ENCODE data around the gene MUSK.

MUSK gene

GRCh38 chr9:110700953-110701352, 32.4 kb downstream of the MUSK start:
- no peak for DNase-seq

- no peak for DNase-seq
Measured at GRCh38 chr9:110703669-110704068, 35.1 kb downstream of the MUSK start.

GRCh38 chr9:110707419-110707818, 38.8 kb downstream of the MUSK start:
- DNase-seq, result no peak

- DNase-seq, result no peak
Measured at GRCh38 chr9:110710420-110710819, 41.8 kb downstream of the MUSK start.

GRCh38 chr9:110712955-110713354, 44.4 kb downstream of the MUSK start:
- DNase-seq, result no peak

- no peak for DNase-seq
Measured at GRCh38 chr9:110714314-110714713, 45.7 kb downstream of the MUSK start.

DNA sequence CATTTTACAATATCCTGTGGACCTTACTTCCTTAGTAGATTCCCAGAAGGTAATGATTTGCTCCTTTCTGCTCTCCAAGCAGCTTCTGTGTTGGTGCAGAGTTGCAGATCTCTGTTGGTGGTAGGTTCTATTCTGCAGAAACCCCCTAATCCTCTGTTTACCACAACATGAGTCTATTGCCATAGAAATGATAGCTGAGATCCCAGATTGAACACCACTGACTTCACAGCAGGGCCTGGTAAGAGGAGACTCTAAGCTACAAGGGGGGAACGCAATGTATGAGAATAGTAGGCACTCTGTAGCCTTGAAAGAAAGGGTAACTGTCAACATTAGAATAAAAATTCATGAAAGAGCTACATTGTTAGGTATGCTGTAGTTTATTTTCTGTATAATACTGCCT, 59.5 kb downstream of the MUSK start:
- DNase-seq, result no peak

- no peak for DNase-seq
Measured at GRCh38 chr9:110729641-110730040, 61.0 kb downstream of the MUSK start.

GRCh38 chr9:110731437-110732028, 62.9 kb downstream of the MUSK start:
- DNase-seq, result no peak

DNA sequence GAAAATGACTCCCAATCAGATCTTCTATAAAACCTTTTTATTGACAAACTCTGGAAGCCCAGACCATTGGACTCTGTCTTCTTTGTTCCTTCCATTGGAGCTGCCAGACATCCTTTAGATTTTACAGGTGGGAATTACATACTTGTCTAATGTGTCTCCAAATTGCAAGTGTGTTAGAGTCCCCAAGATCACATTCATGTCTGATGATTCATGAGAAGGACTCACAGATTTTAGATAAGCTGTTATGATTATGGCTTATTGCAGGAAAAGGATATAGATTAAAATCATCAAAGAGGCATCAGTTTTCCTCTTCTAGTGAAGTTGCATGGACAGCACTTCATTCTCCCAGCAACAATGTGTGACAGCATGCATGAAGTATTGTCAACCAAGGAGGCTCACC, 70.4 kb downstream of the MUSK start:
- DNase-seq, result no peak

DNA sequence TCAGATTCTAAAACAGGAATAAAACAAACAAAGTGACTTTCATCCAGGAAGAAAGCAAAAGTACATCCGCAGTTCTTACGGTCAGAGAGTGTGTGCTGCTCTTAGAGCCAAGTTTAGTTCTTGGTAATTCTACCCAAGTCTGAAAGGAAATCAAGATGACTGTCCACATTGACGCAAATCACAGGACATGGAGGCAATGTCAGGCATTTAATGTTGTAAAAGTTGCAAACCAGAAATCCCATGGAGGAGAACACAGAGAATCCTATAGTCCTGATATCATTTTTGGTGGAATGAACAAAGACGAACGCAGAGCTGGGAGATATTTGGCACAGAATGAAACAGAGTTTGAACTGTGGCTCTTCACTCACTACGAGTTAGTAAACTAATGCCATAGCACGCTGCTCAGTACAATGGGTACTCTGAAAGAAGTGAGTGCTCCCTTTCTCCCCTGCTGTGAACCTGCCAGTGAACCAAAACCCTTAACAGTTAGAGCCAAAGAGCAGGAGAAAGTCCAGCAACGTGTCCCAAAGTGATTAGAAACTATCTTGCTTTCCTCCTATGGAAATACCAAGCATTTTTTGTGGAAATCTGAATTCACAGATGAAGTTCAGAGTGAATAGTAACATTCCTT, 74.3 kb downstream of the MUSK start:
- no peak for DNase-seq

DNA sequence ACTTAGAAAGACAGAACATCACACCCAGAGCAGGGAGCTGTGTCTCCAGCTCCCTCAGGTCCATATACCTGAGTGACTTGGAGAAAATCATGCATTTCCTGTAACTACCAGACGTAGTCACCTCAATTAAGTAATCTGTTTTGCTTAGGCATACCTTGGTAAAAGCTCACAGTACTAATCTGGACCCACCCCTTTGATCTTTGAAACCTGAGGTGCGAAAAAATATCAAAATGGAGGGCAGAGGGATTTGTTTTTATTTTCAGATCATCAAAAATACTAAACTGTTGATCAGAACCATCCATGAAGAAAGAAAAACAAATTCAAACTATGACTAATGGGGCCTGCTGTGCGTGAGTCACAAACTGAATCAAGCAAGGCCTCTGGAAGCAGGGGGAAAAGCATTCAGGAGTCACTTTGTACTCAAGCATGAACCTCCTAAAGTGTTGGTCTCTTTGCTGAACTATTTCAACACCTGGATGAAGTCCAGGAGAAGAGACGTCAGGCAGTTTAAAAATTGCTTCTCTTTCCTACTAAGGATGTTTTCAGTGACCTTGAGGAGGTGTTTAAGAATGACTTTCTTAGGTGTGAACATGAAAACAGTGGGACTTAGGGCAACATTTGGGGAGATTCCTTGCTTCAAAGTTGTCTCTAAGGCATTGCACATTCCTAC, 76.3 kb downstream of the MUSK start:
- DNase-seq, result no peak

- DNase-seq, result no peak
Measured at GRCh38 chr9:110745676-110746075, 77.1 kb downstream of the MUSK start.

DNA sequence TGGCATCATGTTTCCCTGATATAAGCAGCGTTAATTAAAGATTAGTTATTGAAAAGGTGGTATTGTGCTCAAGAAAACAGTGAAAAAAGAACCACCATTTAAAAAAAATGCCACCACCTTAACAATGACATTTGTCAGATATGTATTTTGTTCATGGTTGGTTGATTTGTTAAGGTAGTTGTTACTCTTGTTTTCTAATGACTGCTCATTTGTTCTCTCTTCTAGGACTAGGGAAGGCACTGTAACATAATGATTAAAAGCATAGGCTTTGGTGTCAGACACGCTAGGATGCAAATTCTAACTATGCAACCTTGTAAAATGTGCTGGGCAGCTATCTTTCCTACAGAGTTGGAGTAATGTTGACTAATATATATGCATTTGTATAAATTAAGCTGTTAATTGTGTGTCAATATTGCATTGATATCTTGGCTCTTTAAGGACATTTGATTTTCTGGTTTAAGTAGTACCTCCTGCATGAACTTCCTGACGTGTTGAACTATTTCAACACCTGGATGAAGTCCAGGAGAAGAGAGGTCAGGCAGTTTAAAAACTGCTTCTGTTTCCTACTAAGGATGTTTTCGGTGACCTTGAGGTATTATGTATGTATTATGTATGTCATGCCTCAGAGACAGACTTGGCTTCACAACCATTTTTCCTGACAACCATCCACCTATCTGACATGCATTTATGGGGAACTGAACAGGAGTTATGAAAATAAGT, 77.8 kb downstream of the MUSK start:
- DNase-seq, result no peak

DNA sequence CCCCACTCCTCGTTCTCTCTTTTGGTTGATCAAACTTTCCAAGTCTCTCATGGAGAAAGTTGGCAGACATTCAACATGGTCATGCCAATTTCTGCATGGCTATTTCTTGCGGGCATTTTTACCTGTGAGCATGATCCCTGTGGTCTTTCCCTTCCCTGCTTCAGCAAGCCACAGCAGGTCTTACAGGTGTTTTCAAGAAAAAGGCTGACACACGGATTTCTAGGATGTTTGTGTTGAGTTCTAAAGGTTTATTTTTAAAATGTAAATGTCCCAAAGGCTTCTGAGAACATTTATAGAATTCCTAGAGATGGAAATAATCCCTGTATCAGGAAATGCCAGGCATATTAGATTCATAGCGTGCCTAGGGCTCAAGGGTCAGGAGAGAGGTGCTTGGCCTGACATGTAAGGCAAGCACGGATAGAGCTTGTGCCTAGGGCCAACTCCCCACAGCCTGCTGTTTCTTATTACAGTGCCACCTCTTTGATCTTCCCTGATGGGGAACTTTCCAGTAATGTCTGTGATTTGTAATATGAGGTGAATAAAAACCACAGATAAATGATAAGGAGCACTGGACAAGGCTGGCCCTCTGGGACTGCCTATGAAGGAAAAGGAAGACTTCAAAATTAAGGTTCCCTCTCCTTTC, 79.8 kb downstream of the MUSK start:
- DNase-seq, result no peak

GRCh38 chr9:110750272-110750671, 81.7 kb downstream of the MUSK start:
- no peak for DNase-seq

GRCh38 chr9:110751971-110752370, 83.4 kb downstream of the MUSK start:
- no peak for DNase-seq

GRCh38 chr9:110752766-110753165, 84.2 kb downstream of the MUSK start:
- no peak for DNase-seq

- no peak for DNase-seq
Measured at GRCh38 chr9:110753731-110754231, 85.2 kb downstream of the MUSK start.

- DNase-seq, result no peak
Measured at GRCh38 chr9:110755179-110755578, 86.6 kb downstream of the MUSK start.

DNA sequence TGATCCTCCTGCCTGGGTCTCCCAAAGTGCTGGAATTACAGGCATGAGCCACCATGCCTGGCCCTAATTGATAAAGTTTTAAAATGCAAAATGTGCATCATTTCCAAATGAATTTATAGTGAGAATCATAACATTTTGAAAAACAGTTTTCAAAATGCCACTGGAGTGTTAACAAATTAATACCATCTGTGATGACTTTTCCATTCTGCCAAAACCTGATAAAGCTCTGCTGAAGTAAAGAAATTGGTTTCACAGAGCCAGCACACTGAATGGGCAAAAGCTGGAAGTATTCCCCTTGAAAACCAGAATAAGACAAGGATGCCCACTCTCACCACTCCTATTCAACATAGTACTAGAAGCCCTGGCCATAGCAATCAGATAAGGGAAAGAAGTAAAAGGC, 89.6 kb downstream of the MUSK start:
- no peak for DNase-seq

GRCh38 chr9:110762783-110763182, 94.2 kb downstream of the MUSK start:
- no peak for DNase-seq

GRCh38 chr9:110763568-110763967, 95.0 kb downstream of the MUSK start:
- DNase-seq, result no peak

Data from activated CD8-positive, alpha-beta memory T cell treated with anti-CD3 and anti-CD28 coated beads, Interleukin-2, amount 50 U/mL, for 4 hours (primary cell).